Mesothelial cell of epicardium (in vitro differentiated cells): Measurements from ENCODE around the gene BIVM. TPM values are rescaled to one million over a fixed set of nuclear protein-coding genes. Genes with fewer than 3 reads are reported as not detected.
"Not testable (repeated sequence)": the region's sequence is repeated elsewhere in the genome, so short reads cannot be mapped to it uniquely, and the experiment has no call there.

Experiments
- DNase-seq, 2 experiments: peaks; one replicate each; pipeline ENCODE4 v3.0.0; 2021; ENCODE audit warnings: low spot score in 2 of 2; ENCODE audit not compliant: unreplicated experiment in 2 of 2
- H3K27ac Mint-ChIP-seq: 2 replicates; pipeline ENCODE4 v1.8.0; 2021; ENCODE audit warnings: mixed read lengths
- H3K27me3 Mint-ChIP-seq: 2 replicates; pipeline ENCODE4 v1.8.0; 2021; ENCODE audit warnings: low read depth, mixed read lengths
- H3K36me3 Mint-ChIP-seq: 2 replicates; pipeline ENCODE4 v1.8.0; 2021; ENCODE audit warnings: mixed read lengths
- H3K4me1 Mint-ChIP-seq: 2 replicates; pipeline ENCODE4 v1.8.0; 2021; ENCODE audit warnings: mixed read lengths
- H3K4me3 Mint-ChIP-seq: 2 replicates; pipeline ENCODE4 v1.8.0; 2021; ENCODE audit warnings: mild to moderate bottlenecking, moderate library complexity, mixed read lengths
- H3K9me3 Mint-ChIP-seq: 2 replicates; pipeline ENCODE4 v1.8.0; 2021; ENCODE audit warnings: mixed read lengths
- total RNA-seq: library from RNA; stranded (reverse); gene quantifications from 3 replicates; pipeline ENCODE4 v1.2.1, GENCODE V29; 2021
- TF ChIP-seq, protein P1 (sequence below): fragments of 200-600 bp; sonication (generic); IDR thresholded peaks from one replicate; pipeline ENCODE4 v1.5.0; 2021; ENCODE audit warnings: antibody characterized with exemption; ENCODE audit not compliant: unreplicated experiment

BIVM gene
- total RNA-seq, 1 donor from 2014 or later = 36.7 TPM

GRCh38 chr13:102777736-102778135 is 21.2 kb upstream of the BIVM start:
- H3K9me3 Mint-ChIP-seq = peaks cover 12% of the 10 kb centered on the region
- H3K27me3 Mint-ChIP-seq = no peaks in the 10 kb centered on the region
- H3K4me1 Mint-ChIP-seq = peaks cover 10% of the 10 kb centered on the region
- H3K27ac Mint-ChIP-seq = no peak overlapping the region
- TF ChIP-seq, protein P1, sequence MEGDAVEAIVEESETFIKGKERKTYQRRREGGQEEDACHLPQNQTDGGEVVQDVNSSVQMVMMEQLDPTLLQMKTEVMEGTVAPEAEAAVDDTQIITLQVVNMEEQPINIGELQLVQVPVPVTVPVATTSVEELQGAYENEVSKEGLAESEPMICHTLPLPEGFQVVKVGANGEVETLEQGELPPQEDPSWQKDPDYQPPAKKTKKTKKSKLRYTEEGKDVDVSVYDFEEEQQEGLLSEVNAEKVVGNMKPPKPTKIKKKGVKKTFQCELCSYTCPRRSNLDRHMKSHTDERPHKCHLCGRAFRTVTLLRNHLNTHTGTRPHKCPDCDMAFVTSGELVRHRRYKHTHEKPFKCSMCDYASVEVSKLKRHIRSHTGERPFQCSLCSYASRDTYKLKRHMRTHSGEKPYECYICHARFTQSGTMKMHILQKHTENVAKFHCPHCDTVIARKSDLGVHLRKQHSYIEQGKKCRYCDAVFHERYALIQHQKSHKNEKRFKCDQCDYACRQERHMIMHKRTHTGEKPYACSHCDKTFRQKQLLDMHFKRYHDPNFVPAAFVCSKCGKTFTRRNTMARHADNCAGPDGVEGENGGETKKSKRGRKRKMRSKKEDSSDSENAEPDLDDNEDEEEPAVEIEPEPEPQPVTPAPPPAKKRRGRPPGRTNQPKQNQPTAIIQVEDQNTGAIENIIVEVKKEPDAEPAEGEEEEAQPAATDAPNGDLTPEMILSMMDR = no peak
- no peak overlapping the region for H3K4me3 Mint-ChIP-seq
- DNase-seq = no peak
- H3K36me3 Mint-ChIP-seq = peaks cover 17% of the 10 kb centered on the region

- TF ChIP-seq, protein P1 = no peak
- Mint-ChIP-seq H3K27me3 (no peaks in the 10 kb centered on the region), H3K9me3 (peaks cover 14% of the 10 kb centered on the region), H3K36me3 (peaks cover 25% of the 10 kb centered on the region), H3K27ac (no peak overlapping the region), H3K4me3 (no peak overlapping the region), H3K4me1 (peaks cover under 1% of the 10 kb centered on the region)
- no peak for DNase-seq
Measured at GRCh38 chr13:102779436-102780159, 19.3 kb upstream of the BIVM start.

- H3K4me3 Mint-ChIP-seq, H3K27me3 Mint-ChIP-seq, H3K4me1 Mint-ChIP-seq, H3K27ac Mint-ChIP-seq, DNase-seq: not testable (repeated sequence)
- peaks cover 14% of the 10 kb centered on the region for H3K9me3 Mint-ChIP-seq
- H3K36me3 Mint-ChIP-seq = peaks cover 25% of the 10 kb centered on the region
Measured at GRCh38 chr13:102780656-102781055, 18.3 kb upstream of the BIVM start.

DNA sequence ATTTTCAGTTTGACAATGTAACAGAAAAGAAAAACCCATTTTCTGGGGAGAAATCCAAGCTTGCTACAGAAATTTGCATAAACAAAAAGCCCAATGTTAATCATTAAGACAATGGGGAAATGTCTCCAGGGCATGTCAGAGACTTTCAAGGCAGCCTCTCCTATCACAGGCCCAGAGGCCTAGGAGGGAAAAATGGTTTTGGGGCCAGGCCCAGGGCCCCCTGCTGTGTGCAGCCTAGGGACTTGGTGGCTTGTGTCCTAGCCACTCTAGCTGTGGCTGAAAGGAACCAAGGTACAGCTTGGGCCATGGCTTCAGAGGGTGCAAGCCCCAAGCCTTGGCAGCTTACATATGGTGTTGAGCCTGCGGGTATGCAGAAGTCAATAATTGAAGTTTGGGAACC is 17.3 kb upstream of the BIVM start:
- no peak for DNase-seq
- Mint-ChIP-seq H3K36me3 (peaks cover 25% of the 10 kb centered on the region), H3K4me1 (no peaks in the 10 kb centered on the region), H3K4me3 (no peak overlapping the region), H3K9me3 (peaks cover 14% of the 10 kb centered on the region), H3K27me3 (no peaks in the 10 kb centered on the region), H3K27ac (no peak overlapping the region)
- TF ChIP-seq, protein P1 = no peak

DNA sequence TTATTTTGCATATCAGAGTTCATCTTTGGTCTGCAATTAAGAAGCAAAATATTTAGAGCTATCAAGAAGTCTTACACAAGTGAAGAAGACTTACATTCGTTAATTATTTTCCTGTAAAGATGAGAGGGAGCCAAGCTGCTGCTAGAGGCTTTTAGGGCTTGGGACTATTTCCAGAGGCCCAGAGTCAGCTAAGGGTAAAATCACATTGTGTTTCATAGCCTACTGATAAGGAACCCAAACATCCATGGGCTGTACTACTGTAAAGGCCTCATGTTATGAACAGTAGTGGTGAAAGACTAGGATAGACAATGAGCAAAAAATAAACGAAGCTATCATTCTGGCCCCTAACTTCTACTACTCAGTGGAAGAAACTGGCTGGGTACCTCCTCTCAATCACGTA is 14.4 kb upstream of the BIVM start:
- Mint-ChIP-seq H3K4me3 (no peak overlapping the region), H3K36me3 (peaks cover 38% of the 10 kb centered on the region), H3K27me3 (no peaks in the 10 kb centered on the region), H3K9me3 (peaks cover 14% of the 10 kb centered on the region), H3K27ac (no peak overlapping the region), H3K4me1 (no peaks in the 10 kb centered on the region)
- TF ChIP-seq, protein P1 = no peak
- no peak for DNase-seq

DNA sequence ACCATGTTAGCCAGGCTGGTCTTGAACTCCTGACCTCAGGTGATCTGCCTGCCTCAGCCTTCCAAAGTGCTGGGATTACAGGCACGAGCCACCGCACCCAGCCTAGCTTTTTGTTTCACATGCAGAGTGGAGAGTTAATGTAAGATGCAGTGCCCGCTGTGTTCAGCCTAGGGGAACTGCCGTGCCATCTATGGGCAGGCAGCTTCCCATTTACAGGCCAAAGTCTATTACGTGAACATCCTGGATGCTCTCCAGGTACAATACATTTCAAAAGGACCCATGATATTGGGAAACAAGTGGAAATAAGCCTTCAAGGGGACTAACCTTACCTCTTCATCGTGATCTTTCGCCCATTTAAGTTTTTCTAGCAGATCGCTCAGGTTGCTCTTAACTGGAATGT is 10.2 kb upstream of the BIVM start:
- no peak for DNase-seq
- Mint-ChIP-seq H3K27me3 (no peaks in the 10 kb centered on the region), H3K27ac (no peak overlapping the region), H3K4me3 (no peak overlapping the region), H3K4me1 (no peaks in the 10 kb centered on the region), H3K9me3 (no peaks in the 10 kb centered on the region), H3K36me3 (peaks cover 25% of the 10 kb centered on the region)
- TF ChIP-seq, protein P1 = no peak
